ENCODE measurements around the gene LRRC63. TPM values are rescaled to one million over a fixed set of nuclear protein-coding genes. Genes with fewer than 3 reads are reported as not detected.
"Not testable (repeated sequence)": the region's sequence is repeated elsewhere in the genome, so short reads cannot be mapped to it uniquely, and the experiment has no call there.

LRRC63 gene
- 8.3 TPM for polyA plus RNA-seq (2013)

- Histone ChIP-seq H3K4me1 (ENCODE audit: control extremely low read depth in 1 of 4, control insufficient read depth in 4 of 4, insufficient read depth in 4 of 4, low read length in 3 of 4) (peaks cover 7 to 39% (median 21%) of the 10 kb centered on the region in 4 experiments), H3K4me3 (ENCODE audit: control insufficient read depth in 1 of 7, extremely low read depth in 1 of 7, insufficient read depth in 4 of 7, low read depth in 2 of 7, low read length in 6 of 7) (peak within 1 kb of the TSS; percentile 52 to 98 (median 91)), H3K36me3 (ENCODE audit: control insufficient read depth in 4 of 4, insufficient read depth in 4 of 4, low read length in 3 of 4) (peaks cover 0 to 2% (median 0%) of the 10 kb centered on the region in 4 experiments), H3K27me3 (replicated peaks in 2 of 5; ENCODE audit: control insufficient read depth in 4 of 5, insufficient read depth in 5 of 5, low read length in 4 of 5) (no peaks in the 10 kb centered on the region), H3K9me3 (ENCODE audit: control extremely low read depth in 1 of 5, control insufficient read depth in 4 of 5, insufficient read depth in 2 of 5, low read depth in 1 of 5, low read length in 4 of 5) (no peaks in the 10 kb centered on the region), H3K27ac (ENCODE audit: insufficient read depth in 1 of 2, low read depth in 1 of 2, low read length in 2 of 2, poor library complexity in 1 of 2, severe bottlenecking in 2 of 2) (peak within 1 kb of the TSS; percentile 76 to 89)
- WGBS (ENCODE audit: insufficient coverage) = 0% methylated on average over 40 of the region's 53 CpGs
- ChIA-PET POLR2A (no interaction called here), CTCF (interaction anchor here (0.8 to 2.1 kb wide), 4 partner anchors 10 to 56 kb away, joined by 3 to 5 read pairs (median 4); no protein-coding TSS in a partner anchor)
- peak; percentile 85 to 94 (median 91) for DNase-seq
Measured at GRCh38 chr13:46211483-46212351, at the start of gene LRRC63. Gene LRRC63 (plus strand): TSS chr13:46211928. CDS start chr13:46213035, 1,107 bp downstream.

GRCh38 chr13:46162741-46163140 is 49.0 kb upstream of the LRRC63 start:
- H3K27me3 ChIP-seq (replicated peaks in 2 of 5; ENCODE audit: control insufficient read depth in 4 of 5, insufficient read depth in 5 of 5, low read length in 4 of 5); H3K4me3 ChIP-seq (ENCODE audit: control insufficient read depth in 1 of 7, extremely low read depth in 1 of 7, insufficient read depth in 4 of 7, low read depth in 2 of 7, low read length in 6 of 7); H3K9me3 ChIP-seq (ENCODE audit: control extremely low read depth in 1 of 5, control insufficient read depth in 4 of 5, insufficient read depth in 2 of 5, low read depth in 1 of 5, low read length in 4 of 5); DNase-seq; H3K27ac ChIP-seq (ENCODE audit: insufficient read depth in 1 of 2, low read depth in 1 of 2, low read length in 2 of 2, poor library complexity in 1 of 2, severe bottlenecking in 2 of 2); POLR2A ChIA-PET: not testable (repeated sequence)
- 97% methylated on average over 22 of the region's 36 CpGs for WGBS (ENCODE audit: insufficient coverage)
- Histone ChIP-seq H3K4me1 (ENCODE audit: control extremely low read depth in 1 of 4, control insufficient read depth in 4 of 4, insufficient read depth in 4 of 4, low read length in 3 of 4) (peaks cover 27 to 49% (median 40%) of the 10 kb centered on the region in 4 experiments), H3K36me3 (ENCODE audit: control insufficient read depth in 4 of 4, insufficient read depth in 4 of 4, low read length in 3 of 4) (peaks cover 10 to 42% (median 19%) of the 10 kb centered on the region in 4 experiments)
- CTCF ChIA-PET = interaction anchor here (1.3 to 6.3 kb wide), 2 partner anchors 116 to 128 kb away, joined by 3 to 45 read pairs; no protein-coding TSS in a partner anchor

GRCh38 chr13:46164661-46165060 is 47.1 kb upstream of the LRRC63 start:
- H3K36me3 ChIP-seq (ENCODE audit: control insufficient read depth in 4 of 4, insufficient read depth in 4 of 4, low read length in 3 of 4) = peaks cover 2 to 32% (median 3%) of the 10 kb centered on the region in 4 experiments
- ChIA-PET POLR2A (no interaction called here), CTCF (interaction anchor here (1.4 kb wide), 1 partner anchor 14 kb away, joined by 3 read pairs; no protein-coding TSS in a partner anchor)
- H3K4me3 ChIP-seq (ENCODE audit: control insufficient read depth in 1 of 7, extremely low read depth in 1 of 7, insufficient read depth in 4 of 7, low read depth in 2 of 7, low read length in 6 of 7) = no peak overlapping the region
- DNase-seq = no peak
- no peaks in the 10 kb centered on the region for H3K9me3 ChIP-seq (ENCODE audit: control extremely low read depth in 1 of 5, control insufficient read depth in 4 of 5, insufficient read depth in 2 of 5, low read depth in 1 of 5, low read length in 4 of 5)
- peak overlapping the region in 1 of 2 experiments; percentile 57 for H3K27ac ChIP-seq (ENCODE audit: insufficient read depth in 1 of 2, low read depth in 1 of 2, low read length in 2 of 2, poor library complexity in 1 of 2, severe bottlenecking in 2 of 2)
- peaks cover 43 to 68% (median 58%) of the 10 kb centered on the region in 4 experiments for H3K4me1 ChIP-seq (ENCODE audit: control extremely low read depth in 1 of 4, control insufficient read depth in 4 of 4, insufficient read depth in 4 of 4, low read length in 3 of 4)
- no peaks in the 10 kb centered on the region for H3K27me3 ChIP-seq (replicated peaks in 2 of 5; ENCODE audit: control insufficient read depth in 4 of 5, insufficient read depth in 5 of 5, low read length in 4 of 5)

- Histone ChIP-seq H3K36me3 (ENCODE audit: control insufficient read depth in 4 of 4, insufficient read depth in 4 of 4, low read length in 3 of 4) (peaks cover 3 to 36% (median 6%) of the 10 kb centered on the region in 4 experiments), H3K4me3 (ENCODE audit: control insufficient read depth in 1 of 7, extremely low read depth in 1 of 7, insufficient read depth in 4 of 7, low read depth in 2 of 7, low read length in 6 of 7) (no peak overlapping the region), H3K9me3 (ENCODE audit: control extremely low read depth in 1 of 5, control insufficient read depth in 4 of 5, insufficient read depth in 2 of 5, low read depth in 1 of 5, low read length in 4 of 5) (no peaks in the 10 kb centered on the region), H3K27me3 (replicated peaks in 2 of 5; ENCODE audit: control insufficient read depth in 4 of 5, insufficient read depth in 5 of 5, low read length in 4 of 5) (no peaks in the 10 kb centered on the region), H3K4me1 (ENCODE audit: control extremely low read depth in 1 of 4, control insufficient read depth in 4 of 4, insufficient read depth in 4 of 4, low read length in 3 of 4) (peaks cover 42 to 68% (median 60%) of the 10 kb centered on the region in 4 experiments), H3K27ac (ENCODE audit: insufficient read depth in 1 of 2, low read depth in 1 of 2, low read length in 2 of 2, poor library complexity in 1 of 2, severe bottlenecking in 2 of 2) (peak overlapping the region in 1 of 2 experiments; percentile 29)
- POLR2A ChIA-PET = interaction anchor here (0.6 kb wide), 1 partner anchor 122 kb away, joined by 3 read pairs; no protein-coding TSS in a partner anchor
- 0% methylated on average over 1 of the region's 5 CpGs for WGBS (ENCODE audit: insufficient coverage)
- peak in 2 of 3 donors; percentile 77 to 81 for DNase-seq
- CTCF ChIA-PET = interaction anchor here (1.4 kb wide), 1 partner anchor 13 kb away, joined by 3 read pairs; no protein-coding TSS in a partner anchor
Measured at GRCh38 chr13:46165485-46166223, 46.1 kb upstream of the LRRC63 start.

- ChIA-PET POLR2A (no interaction called here), CTCF (interaction anchor here (1.4 to 1.8 kb wide), 2 partner anchors 8 to 37 kb away, joined by 4 read pairs; no protein-coding TSS in a partner anchor)
- peak overlapping the region in 1 of 2 experiments; percentile 29 for H3K27ac ChIP-seq (ENCODE audit: insufficient read depth in 1 of 2, low read depth in 1 of 2, low read length in 2 of 2, poor library complexity in 1 of 2, severe bottlenecking in 2 of 2)
- H3K4me3 ChIP-seq (ENCODE audit: control insufficient read depth in 1 of 7, extremely low read depth in 1 of 7, insufficient read depth in 4 of 7, low read depth in 2 of 7, low read length in 6 of 7) = no peak overlapping the region
- peaks cover 42 to 69% (median 63%) of the 10 kb centered on the region in 4 experiments for H3K4me1 ChIP-seq (ENCODE audit: control extremely low read depth in 1 of 4, control insufficient read depth in 4 of 4, insufficient read depth in 4 of 4, low read length in 3 of 4)
- H3K9me3 ChIP-seq (ENCODE audit: control extremely low read depth in 1 of 5, control insufficient read depth in 4 of 5, insufficient read depth in 2 of 5, low read depth in 1 of 5, low read length in 4 of 5) = no peaks in the 10 kb centered on the region
- H3K36me3 ChIP-seq (ENCODE audit: control insufficient read depth in 4 of 4, insufficient read depth in 4 of 4, low read length in 3 of 4) = peaks cover 3 to 37% (median 6%) of the 10 kb centered on the region in 4 experiments
- WGBS (ENCODE audit: insufficient coverage) = no CpG with 5 or more reads among the region's 1 CpG
- DNase-seq = no peak
- H3K27me3 ChIP-seq (replicated peaks in 2 of 5; ENCODE audit: control insufficient read depth in 4 of 5, insufficient read depth in 5 of 5, low read length in 4 of 5) = no peaks in the 10 kb centered on the region
Measured at GRCh38 chr13:46166224-46166584, 45.5 kb upstream of the LRRC63 start.

- WGBS (ENCODE audit: insufficient coverage) = 70% methylated on average over 2 of the region's 3 CpGs
- ChIA-PET POLR2A (no interaction called here), CTCF (interaction anchor here (0.7 to 1.8 kb wide), 13 partner anchors 9 to 585 kb away, joined by 3 to 17 read pairs (median 4); partner anchors contain the start of gene LCP1)
- Histone ChIP-seq H3K4me1 (ENCODE audit: control extremely low read depth in 1 of 4, control insufficient read depth in 4 of 4, insufficient read depth in 4 of 4, low read length in 3 of 4) (peaks cover 48 to 78% (median 67%) of the 10 kb centered on the region in 4 experiments), H3K9me3 (ENCODE audit: control extremely low read depth in 1 of 5, control insufficient read depth in 4 of 5, insufficient read depth in 2 of 5, low read depth in 1 of 5, low read length in 4 of 5) (no peaks in the 10 kb centered on the region), H3K4me3 (ENCODE audit: control insufficient read depth in 1 of 7, extremely low read depth in 1 of 7, insufficient read depth in 4 of 7, low read depth in 2 of 7, low read length in 6 of 7) (no peak overlapping the region), H3K27ac (ENCODE audit: insufficient read depth in 1 of 2, low read depth in 1 of 2, low read length in 2 of 2, poor library complexity in 1 of 2, severe bottlenecking in 2 of 2) (peak overlapping the region in 1 of 2 experiments; percentile 23), H3K36me3 (ENCODE audit: control insufficient read depth in 4 of 4, insufficient read depth in 4 of 4, low read length in 3 of 4) (peaks cover 3 to 44% (median 6%) of the 10 kb centered on the region in 4 experiments), H3K27me3 (replicated peaks in 2 of 5; ENCODE audit: control insufficient read depth in 4 of 5, insufficient read depth in 5 of 5, low read length in 4 of 5) (no peaks in the 10 kb centered on the region)
- DNase-seq = no peak
Measured at GRCh38 chr13:46166947-46167610, 44.6 kb upstream of the LRRC63 start.

All from common myeloid progenitor, CD34-positive (primary cell).